Aorta (tissue), 5 donors: ENCODE data around the gene MEIG1. TPM values are rescaled to one million over a fixed set of nuclear protein-coding genes. Genes with fewer than 3 reads are reported as not detected.
A peak's percentile ranks its signal among the peaks of the same experiment; 100 is the strongest.
"Not testable (repeated sequence)": the region's sequence is repeated elsewhere in the genome, so short reads cannot be mapped to it uniquely, and the experiment has no call there.

Experiments
- ATAC-seq: fragments of 200-7000 bp; cut with Tn5 transposase; one replicate; pipeline ENCODE4 v1.9.1; 2022; ENCODE audit warnings: moderate library complexity; ENCODE audit not compliant: low FRiP score
- DNase-seq, 2 donors: peaks; one replicate each; pipeline ENCODE4 v3.0.0-alpha.2; 2020
- H3K27ac ChIP-seq, 2 donors: one replicate each; pipeline ENCODE4 v1.5.1; 2013; ENCODE audit warnings: low read length in 2 of 2, mild to moderate bottlenecking in 2 of 2, moderate library complexity in 2 of 2, control low read depth in 1 of 2, inconsistent platforms in 1 of 2, low read depth in 1 of 2
- H3K27me3 ChIP-seq, 2 donors: one replicate each; pipeline ENCODE4 v1.6.1; 2013; ENCODE audit warnings: control low read depth in 1 of 2, low read length in 1 of 2, mild to moderate bottlenecking in 1 of 2, moderate library complexity in 1 of 2; ENCODE audit not compliant: insufficient read depth in 2 of 2, control insufficient read depth in 1 of 2
- H3K36me3 ChIP-seq, 2 donors: one replicate each; pipeline ENCODE4 v1.6.1; 2013; ENCODE audit warnings: control low read depth in 1 of 2, low read length in 1 of 2, mild to moderate bottlenecking in 1 of 2; ENCODE audit not compliant: insufficient read depth in 2 of 2, control insufficient read depth in 1 of 2
- H3K4me1 ChIP-seq, 2 donors: one replicate each; pipeline ENCODE4 v1.6.1; 2013; ENCODE audit warnings: low read length in 2 of 2, control low read depth in 1 of 2, mild to moderate bottlenecking in 1 of 2, moderate library complexity in 1 of 2; ENCODE audit not compliant: insufficient read depth in 2 of 2, control insufficient read depth in 1 of 2
- H3K4me3 ChIP-seq, 2 donors: one replicate each; pipeline ENCODE4 v1.5.1; 2013; ENCODE audit warnings: low read length in 2 of 2, control low read depth in 1 of 2, mild to moderate bottlenecking in 1 of 2
- H3K9me3 ChIP-seq: one replicate; pipeline ENCODE4 v1.6.1; 2013; ENCODE audit warnings: mild to moderate bottlenecking, low read length; ENCODE audit not compliant: control insufficient read depth
- WGBS, 2 donors: extraction: QIAGEN DNeasy Blood & Tissue Kit; methylation state at CpG; one replicate each; pipeline ENCODE4 v1.1.7; 2013; 5-methylcytosine and 5-hydroxymethylcytosine counted together
- intact Hi-C, 2 donors: fragments of 100-400 bp; cut with DNase I; formaldehyde crosslinking; loops; one replicate each; pipeline versions ENCODE4 v1.14.2 to v1.15.0; 2022
- polyA plus RNA-seq, 2 donors: library from polyadenylated mRNA; stranded (reverse); fragments of 200-250 nt; gene quantifications; one replicate each; pipeline ENCODE4 v1.2.3, GENCODE V29; 2013
- total RNA-seq, 2 donors: library from RNA; stranded (reverse); fragmentation: NEBNext Ultra II Directional; extraction: Animal tissue kit (Norgen Biotek cat#: 25700); gene quantifications; one replicate each; pipeline ENCODE4 v1.2.1, GENCODE V29; 2021
- donor health status: healthy with polysubstance abuse.
- donor health status: Bipolar disorder and iron deficiency.
- donor health status: DM: no; HTN: no; CAD: no.
- donor health status: DM: no; HTN: no; CAD: no.
- donor health status: DM: yes; HTN: yes; CAD: no.

MEIG1 gene
- total and polyA plus RNA-seq, 4 donors: not detected

DNA sequence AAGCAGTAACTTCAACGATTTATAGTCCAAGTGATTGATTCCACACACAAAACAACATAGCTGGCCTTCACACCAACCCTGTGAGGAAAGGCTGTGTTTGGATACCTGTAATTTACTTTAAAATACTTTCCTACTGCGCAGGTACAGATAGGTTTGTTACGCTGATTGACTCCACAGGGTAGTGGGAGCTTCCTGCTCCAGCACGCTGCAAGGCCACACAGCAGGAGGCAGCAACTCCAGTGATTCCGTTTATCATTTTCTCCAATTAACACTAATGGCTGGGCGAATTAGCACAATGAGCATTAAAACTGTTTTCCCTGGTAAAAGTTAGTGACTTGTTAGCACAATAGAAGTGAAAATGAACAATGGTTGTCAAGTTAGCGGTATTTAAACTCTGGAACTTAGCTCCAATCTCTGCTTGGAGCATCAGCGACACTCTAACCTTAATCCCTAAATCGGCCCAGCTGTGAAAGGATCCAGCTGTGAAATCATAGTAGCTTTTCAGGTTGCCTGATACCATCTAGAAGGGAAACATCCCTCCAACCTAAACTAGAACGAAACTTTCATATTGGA, 6.3 kb upstream of the MEIG1 start:
- Histone ChIP-seq H3K4me3 (peak overlapping the region; percentile 64 to 69), H3K27ac (no peak overlapping the region), H3K36me3 (no peaks in the 10 kb centered on the region), H3K9me3 (no peaks in the 10 kb centered on the region), H3K27me3 (no peaks in the 10 kb centered on the region), H3K4me1 (peaks cover 2 to 3% of the 10 kb centered on the region in 2 donors)
- DNase-seq: no peak
- no peak for ATAC-seq
- WGBS, 2 donors: 22 to 23% methylated on average over 10 of the region's 10 CpGs
- intact Hi-C loops: loop anchor here in 1 of 2 donors (10.0 kb wide), 1 partner anchor 152 kb away; no protein-coding TSS in a partner anchor

DNA sequence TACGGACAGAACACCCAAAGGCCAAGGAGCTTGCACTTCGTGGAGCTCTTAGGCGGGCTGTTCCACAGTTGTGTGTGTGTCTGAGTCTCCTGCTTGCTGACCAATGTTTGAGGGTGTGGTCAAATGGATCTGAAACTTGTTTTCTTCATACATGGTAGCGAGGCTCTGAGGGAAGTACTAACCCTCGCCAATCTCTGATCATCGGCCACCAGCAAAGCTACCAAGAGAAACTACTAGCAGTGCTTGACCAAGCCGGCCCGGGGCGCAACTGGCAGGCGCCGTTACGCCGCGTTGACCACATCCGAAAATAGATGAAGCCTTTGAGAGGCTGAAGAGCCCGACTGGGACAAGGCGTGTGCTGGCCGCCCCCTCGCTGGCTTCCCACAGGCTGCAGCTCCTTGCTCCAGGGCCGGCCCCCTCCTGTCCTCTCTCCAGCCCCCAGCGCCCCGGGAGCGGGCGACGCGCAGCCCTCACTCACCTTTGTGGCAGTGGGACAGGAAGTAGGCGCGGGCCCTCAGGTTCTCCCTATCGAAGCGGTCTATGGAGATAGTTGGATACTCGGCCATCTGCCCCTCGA, 5.7 kb upstream of the MEIG1 start:
- Histone ChIP-seq H3K27me3 (no peaks in the 10 kb centered on the region), H3K36me3 (no peaks in the 10 kb centered on the region), H3K4me3 (peak overlapping the region; percentile 64 to 69), H3K9me3 (no peaks in the 10 kb centered on the region), H3K27ac (peak overlapping the region in 1 of 2 donors; percentile 89), H3K4me1 (peaks cover 2 to 3% of the 10 kb centered on the region in 2 donors)
- DNase-seq (peak in 1 of 2 donors; percentile 73), ATAC-seq (peak; percentile 74)
- WGBS, 2 donors: 0% methylated on average over 32 of the region's 32 CpGs
- intact Hi-C loops: loop anchor here in 1 of 2 donors (10.0 kb wide), 1 partner anchor 151 kb away; no protein-coding TSS in a partner anchor

DNA sequence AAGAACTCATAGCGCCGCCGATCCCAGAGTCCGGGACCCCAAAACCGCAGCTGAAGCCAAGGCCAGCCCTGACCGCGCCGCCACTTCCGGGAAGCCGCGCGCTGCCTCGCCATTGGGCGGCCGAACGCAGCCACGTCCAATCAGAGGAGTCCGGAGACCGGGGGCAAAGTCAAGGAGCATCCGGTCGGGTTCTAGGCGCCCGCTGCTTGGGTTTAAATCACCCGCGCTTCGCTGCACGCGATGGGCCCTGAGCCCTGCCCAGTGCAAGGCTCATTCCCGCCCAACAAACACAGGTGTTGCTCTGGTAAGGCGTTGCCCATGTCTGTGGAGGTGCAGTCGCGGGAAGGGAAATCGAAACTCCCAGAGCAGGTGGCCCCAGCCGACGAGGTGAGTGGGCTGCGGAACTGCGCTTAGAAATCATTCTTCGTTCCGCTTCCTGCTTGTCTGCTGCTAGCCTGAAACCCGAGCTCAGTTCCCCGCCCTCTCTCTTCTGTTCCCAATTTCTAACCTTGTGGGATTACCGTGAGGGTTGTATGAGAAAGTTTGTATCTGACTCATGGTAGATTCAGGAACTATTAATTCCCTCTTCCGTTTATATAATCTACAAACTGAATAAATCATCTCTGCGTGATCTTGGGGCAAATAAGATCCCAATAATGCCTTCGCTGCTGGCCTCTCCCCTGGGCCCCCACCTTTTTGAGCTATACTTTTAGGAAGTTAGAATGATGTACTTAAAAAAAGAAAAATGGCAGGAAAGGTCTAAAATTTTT, 5.0 kb upstream of the MEIG1 start, which contains the start of gene DCLRE1C:
Gene DCLRE1C, minus strand, starts transcription at position 96 of the 770 bp plus-strand sequence. Its CDS starts 86 bp downstream, at position 10.
- H3K27ac ChIP-seq: peak within 1 kb of the TSS in 1 of 2 donors; percentile 89
- H3K9me3 ChIP-seq: no peaks in the 10 kb centered on the region
- intact Hi-C loops: loop anchor here (1.0 to 10.0 kb wide), 2 partner anchors 76 to 151 kb away; partner anchors contain the start of gene SUV39H2 (in 1 of the 2)
- H3K27me3 ChIP-seq: no peaks in the 10 kb centered on the region
- 0% methylated on average over 45 of the region's 45 CpGs for WGBS, 2 donors
- peaks cover 2 to 3% of the 10 kb centered on the region in 2 donors for H3K4me1 ChIP-seq
- peak; percentile 98 for ATAC-seq
- peak within 1 kb of the TSS; percentile 64 to 69 for H3K4me3 ChIP-seq
- H3K36me3 ChIP-seq: no peaks in the 10 kb centered on the region
- DNase-seq: peak; percentile 94 to 96

DNA sequence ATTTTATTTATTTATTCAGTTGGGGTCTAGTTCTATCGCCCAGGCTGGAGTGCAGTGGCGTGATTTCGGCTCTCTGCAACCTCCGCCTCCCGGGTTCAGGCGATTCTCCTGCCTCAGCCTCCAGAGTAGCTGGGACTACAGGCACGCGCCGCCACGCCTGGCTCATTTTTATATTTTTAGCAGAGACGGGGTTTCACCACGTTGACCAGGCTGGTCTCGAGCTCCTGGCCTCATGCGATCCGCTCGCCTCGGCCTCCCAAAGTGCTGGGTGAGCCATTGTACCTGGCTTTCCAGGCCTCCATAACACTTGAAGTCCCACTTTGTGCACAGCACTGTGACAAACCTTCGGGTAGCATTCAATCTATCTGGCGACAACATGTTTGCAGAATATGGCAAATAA, 4.3 kb upstream of the MEIG1 start:
- H3K36me3 ChIP-seq: no peaks in the 10 kb centered on the region
- H3K27ac ChIP-seq: no peak overlapping the region
- intact Hi-C loops: loop anchor here (1.0 to 10.0 kb wide), 3 partner anchors 77 to 150 kb away; partner anchors contain the start of genes RPP38 (in 1 of the 2) and SUV39H2 (in 1 of the 2)
- 90 to 92% methylated on average over 19 of the region's 19 CpGs for WGBS, 2 donors
- peaks cover 2 to 3% of the 10 kb centered on the region in 2 donors for H3K4me1 ChIP-seq
- H3K9me3 ChIP-seq: no peaks in the 10 kb centered on the region
- DNase-seq (no peak), ATAC-seq (no peak)
- H3K27me3 ChIP-seq: no peaks in the 10 kb centered on the region
- H3K4me3 ChIP-seq: no peak overlapping the region

DNA sequence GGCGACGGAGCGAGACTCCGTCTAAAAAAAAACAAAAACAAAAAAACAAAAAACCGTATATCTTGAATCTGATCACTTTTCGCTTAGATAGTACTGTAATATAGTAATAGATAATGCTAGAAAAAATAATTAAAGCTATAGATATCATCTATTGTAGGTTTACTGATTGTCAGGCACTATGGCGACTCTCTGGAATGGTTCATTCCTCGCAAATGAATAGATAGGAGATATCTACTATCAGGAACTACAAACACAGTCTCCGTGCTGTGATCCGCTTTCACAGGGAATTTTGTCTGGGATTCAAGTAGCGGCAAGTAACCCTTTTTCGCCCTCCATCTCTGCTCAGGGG, 342 bp upstream of the MEIG1 start:
- H3K36me3 ChIP-seq: no peaks in the 10 kb centered on the region
- no peaks in the 10 kb centered on the region for H3K9me3 ChIP-seq
- intact Hi-C loops: loop anchor here (1.0 to 10.0 kb wide), 3 partner anchors 138 to 209 kb away; partner anchors contain the start of genes NMT2 (in 1 of the 2) and RPP38 (in 1 of the 2)
- no peaks in the 10 kb centered on the region for H3K4me1 ChIP-seq
- ATAC-seq: no peak
- H3K4me3 ChIP-seq: peak overlapping the region; percentile 40 to 72
- WGBS, 2 donors: 29 to 33% methylated on average over 12 of the region's 12 CpGs
- no peaks in the 10 kb centered on the region for H3K27me3 ChIP-seq
- DNase-seq: no peak
- peak overlapping the region; percentile 38 to 49 for H3K27ac ChIP-seq

DNA sequence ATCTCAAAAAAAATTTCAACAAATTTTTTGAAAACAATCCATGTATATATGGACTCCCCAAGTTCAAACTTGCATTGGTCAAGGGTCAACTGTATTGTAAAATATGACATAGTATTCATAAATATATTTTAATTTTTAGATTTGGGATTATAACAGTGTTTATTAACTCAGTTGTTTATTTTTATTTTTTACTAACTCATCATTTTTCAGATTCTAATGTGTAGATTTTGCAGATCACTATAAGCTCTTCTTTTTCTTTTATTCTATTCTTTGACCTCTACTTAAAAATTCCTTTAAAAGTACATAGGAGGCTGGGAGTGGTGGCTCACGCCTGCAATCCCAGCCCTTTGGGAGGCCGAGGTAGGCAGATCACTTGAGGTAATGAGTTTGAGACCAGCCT, 8.7 kb downstream of the MEIG1 start:
- Histone ChIP-seq H3K36me3 (no peaks in the 10 kb centered on the region), H3K27me3 (no peaks in the 10 kb centered on the region), H3K27ac (no peak overlapping the region), H3K9me3 (no peaks in the 10 kb centered on the region), H3K4me1 (no peaks in the 10 kb centered on the region), H3K4me3 (no peak overlapping the region)
- intact Hi-C loops: no loop called here
- DNase-seq (no peak), ATAC-seq (no peak)
- 90 to 91% methylated on average over 2 of the region's 2 CpGs for WGBS, 2 donors

DNA sequence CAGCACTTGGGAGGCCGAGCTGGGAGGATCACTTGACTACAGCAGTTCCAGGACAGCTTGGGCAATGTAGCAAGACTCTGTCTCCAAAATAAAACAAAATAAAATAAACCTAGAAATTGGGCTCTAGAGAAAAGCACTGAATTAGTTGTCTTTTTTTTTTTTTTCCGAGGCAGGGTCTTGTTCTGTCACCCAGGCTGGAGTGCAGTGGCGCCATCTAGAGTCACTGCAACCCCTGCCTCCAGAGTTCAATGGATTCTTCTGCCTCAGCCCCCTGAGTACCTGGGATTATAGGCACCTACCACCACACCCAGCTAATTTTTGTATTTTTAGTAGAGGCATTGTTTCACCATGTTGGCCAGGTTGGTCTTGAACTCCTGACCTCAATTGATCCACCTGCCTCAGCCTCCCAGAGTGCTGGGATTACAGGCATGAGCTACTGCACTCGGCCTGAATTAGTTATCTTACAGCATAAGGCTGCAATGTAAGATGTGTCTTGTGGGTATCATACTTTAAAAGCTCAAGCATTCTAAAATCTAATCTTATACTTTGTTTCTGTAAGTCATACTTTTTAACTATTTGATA, 12.8 kb downstream of the MEIG1 start:
- Histone ChIP-seq H3K4me3 (no peak overlapping the region), H3K27ac (no peak overlapping the region), H3K27me3 (no peaks in the 10 kb centered on the region), H3K4me1 (no peaks in the 10 kb centered on the region), H3K36me3 (no peaks in the 10 kb centered on the region), H3K9me3 (no peaks in the 10 kb centered on the region)
- 61 to 69% methylated on average over 4 of the region's 4 CpGs for WGBS, 2 donors
- intact Hi-C loops: no loop called here
- DNase-seq (no peak), ATAC-seq (no peak)

DNA sequence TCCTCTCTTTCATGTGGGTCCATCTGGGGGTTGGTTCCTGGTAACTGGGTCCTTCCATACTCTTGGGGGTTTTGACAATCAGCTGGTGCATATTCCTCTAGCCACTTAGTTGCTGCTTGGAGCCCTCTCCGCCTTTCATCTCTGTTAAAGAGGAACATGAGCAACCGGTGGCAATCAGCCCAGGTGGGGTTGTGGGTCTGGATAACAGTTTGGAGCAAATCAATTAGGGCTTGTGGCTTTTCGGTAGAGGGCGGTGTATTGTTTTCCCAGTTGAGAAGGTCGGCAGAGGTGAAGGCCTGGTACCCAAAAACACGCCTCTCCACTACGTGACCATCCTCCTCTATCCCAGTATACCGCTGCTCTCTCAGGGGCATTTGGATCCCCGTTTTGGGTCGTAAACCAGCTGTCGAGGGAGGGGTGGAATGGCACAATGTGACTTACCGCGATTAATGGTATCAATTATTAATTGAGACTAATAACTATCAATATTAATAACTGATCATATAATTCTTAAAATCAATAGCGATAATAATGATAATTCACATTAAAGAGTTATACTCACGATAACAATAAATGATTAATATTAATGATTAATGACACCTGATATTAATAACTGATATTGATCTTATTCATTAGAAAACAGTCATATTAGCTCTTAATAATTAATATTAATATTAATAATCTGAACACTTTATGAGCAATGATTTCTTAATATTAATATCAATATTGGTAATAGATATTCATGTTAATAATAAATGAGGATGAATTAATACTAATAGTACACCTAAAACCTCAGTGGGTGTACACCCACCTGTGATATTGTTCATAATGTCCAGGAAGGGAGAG, 15.2 kb downstream of the MEIG1 start:
- WGBS, 2 donors: 40 to 47% methylated on average over 15 of the region's 15 CpGs
- DNase-seq, H3K4me1 ChIP-seq, H3K36me3 ChIP-seq, H3K27me3 ChIP-seq, H3K4me3 ChIP-seq, intact Hi-C loops, H3K27ac ChIP-seq, H3K9me3 ChIP-seq, ATAC-seq: not testable (repeated sequence)
